Panc1 (cell line): ENCODE measurements around the gene GRIK3.

Source experiments
- CTCF ChIP-seq: fragments of 450-650 bp; IDR thresholded peaks from 2 replicates; pipeline ENCODE4 v1.5.1; 2017; ENCODE audit warnings: mild to moderate bottlenecking
- POLR2AphosphoS5 ChIP-seq: IDR thresholded peaks from 2 replicates; pipeline ENCODE4 v1.6.1; 2012; ENCODE audit warnings: mild to moderate bottlenecking, low read depth, low read length, moderate library complexity
- REST ChIP-seq, 2 experiments: IDR thresholded peaks; 2 replicates each; pipeline ENCODE4 v1.6.1; 2011 to 2012; ENCODE audit warnings: low read depth in 2 of 2, control low read depth in 1 of 2, low read length in 1 of 2, mild to moderate bottlenecking in 1 of 2, moderate library complexity in 1 of 2; ENCODE audit not compliant: insufficient read depth in 1 of 2
- SIN3A ChIP-seq: IDR thresholded peaks from 2 replicates; pipeline ENCODE4 v1.6.1; 2012; ENCODE audit warnings: low read depth, mild to moderate bottlenecking, low read length, moderate library complexity, borderline replicate concordance; ENCODE audit not compliant: insufficient read depth
- TCF7L2 ChIP-seq: IDR thresholded peaks from 2 replicates; pipeline ENCODE4 v1.6.1; 2011; ENCODE audit warnings: mild to moderate bottlenecking, low read depth, low read length, inconsistent platforms

GRCh38 chr1:36859926-36860325 lies 174.4 kb downstream of the GRIK3 start:
- TF ChIP-seq CTCF (no peak), REST (IDR thresholded peaks at IDR 0.05; ENCODE audit: insufficient read depth in 1 of 2, low read depth in 2 of 2, low read length in 1 of 2) (no peak), POLR2AphosphoS5 (no peak), TCF7L2 (no peak), SIN3A (no peak)
